GM19099 (cell line): ENCODE measurements around the gene ANKRD28.

Source experiments
- POLR2A ChIP-seq: IDR thresholded peaks from 3 replicates; pipeline ENCODE4 v1.6.1; 2011; ENCODE audit warnings: low read depth; ENCODE audit not compliant: insufficient read length; ENCODE audit errors: extremely low read depth

The ANKRD28 gene

GRCh38 chr3:15623535-15624440 lies 174.0 kb downstream of the ANKRD28 start:
- TF ChIP-seq POLR2A: no peak
